Left ventricle myocardium inferior (tissue), 1 donor: ENCODE results near the gene COL23A1. TPM values are rescaled to one million over a fixed set of nuclear protein-coding genes. Genes with fewer than 3 reads are reported as not detected.

Experiments
- DNase-seq: peaks from one replicate; pipeline ENCODE4 v3.0.0-alpha.2; 2020
- H3K27ac ChIP-seq: fragments of 200-600 bp; replicated peaks from 2 replicates; pipeline ENCODE4 v1.8.0; 2021
- H3K27me3 ChIP-seq: fragments of 200-600 bp; 2 replicates; pipeline ENCODE4 v1.8.0; 2021; ENCODE audit warnings: low read depth
- H3K36me3 ChIP-seq: fragments of 200-600 bp; 2 replicates; pipeline ENCODE4 v1.8.0; 2021
- H3K4me1 ChIP-seq: fragments of 200-600 bp; 2 replicates; pipeline ENCODE4 v1.8.0; 2021
- H3K4me3 ChIP-seq: fragments of 200-600 bp; 2 replicates; pipeline ENCODE4 v1.8.0; 2021; ENCODE audit warnings: mild to moderate bottlenecking, moderate library complexity
- H3K9me3 ChIP-seq: fragments of 200-600 bp; replicated peaks from 2 replicates; pipeline ENCODE4 v1.8.0; 2021
- intact Hi-C: fragments of 100-400 bp; cut with micrococcal nuclease; formaldehyde crosslinking; loops from one replicate; pipeline ENCODE4 v1.11.0; 2022
- total RNA-seq: library from RNA; stranded (reverse); fragmentation: NEBNext Ultra II Directional; extraction: Animal tissue kit (Norgen Biotek cat#: 25700); gene quantifications from one replicate; pipeline ENCODE4 v1.2.1, GENCODE V29; 2021
- TF ChIP-seq, protein P1 (sequence below): fragments of 200-600 bp; IDR thresholded peaks from 2 replicates; pipeline ENCODE4 v1.8.0; 2021; ENCODE audit warnings: antibody characterized with exemption, mild to moderate bottlenecking, borderline replicate concordance
- donor health status: DM: no; HTN: yes; CAD: no; lungs with severe emphysema.

The COL23A1 gene
- total RNA-seq, 1 donor from 2014 or later: 27.4 TPM

DNA sequence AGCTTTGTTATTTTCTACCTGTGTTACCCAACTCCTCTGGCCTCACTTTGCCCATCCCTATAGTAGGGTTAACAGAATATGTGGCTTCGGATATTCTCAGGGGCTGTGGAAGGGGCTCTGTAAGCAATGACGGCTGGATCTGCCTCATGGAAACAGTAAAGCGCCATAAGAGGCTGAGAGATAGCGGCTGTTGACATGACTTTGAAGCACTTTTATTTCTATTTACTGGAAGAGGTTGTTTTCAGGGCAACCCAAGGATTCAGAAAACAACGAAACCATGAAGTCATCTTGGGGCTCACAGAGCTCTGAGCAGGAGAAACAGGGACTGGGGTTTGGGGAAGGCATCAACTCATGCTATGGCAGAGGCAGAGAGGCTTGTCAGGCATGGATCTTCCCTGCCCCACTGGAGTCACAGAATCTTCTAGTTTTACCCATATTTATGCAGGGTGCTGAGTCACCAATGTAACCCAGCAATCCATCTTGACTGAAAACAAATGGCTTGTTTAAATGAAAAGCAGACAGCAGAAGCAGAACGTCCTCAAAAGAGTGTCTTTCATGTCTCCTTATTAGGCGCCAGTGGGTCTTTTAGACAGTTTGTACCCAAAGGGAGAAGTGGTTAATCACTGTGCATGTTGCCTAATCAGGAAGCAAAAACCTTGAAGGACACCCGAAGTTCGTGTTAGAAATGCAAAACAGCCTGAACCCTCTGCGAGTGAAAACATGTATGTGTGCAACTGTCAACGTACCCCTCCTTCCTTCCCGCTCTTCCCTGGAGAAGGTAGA is 113.0 kb downstream of the COL23A1 start:
- Histone ChIP-seq H3K9me3 (peaks cover 7% of the 10 kb centered on the region), H3K4me3 (no peak overlapping the region), H3K36me3 (no peaks in the 10 kb centered on the region), H3K4me1 (no peaks in the 10 kb centered on the region), H3K27ac (no peak overlapping the region), H3K27me3 (no peaks in the 10 kb centered on the region)
- TF ChIP-seq, protein P1, sequence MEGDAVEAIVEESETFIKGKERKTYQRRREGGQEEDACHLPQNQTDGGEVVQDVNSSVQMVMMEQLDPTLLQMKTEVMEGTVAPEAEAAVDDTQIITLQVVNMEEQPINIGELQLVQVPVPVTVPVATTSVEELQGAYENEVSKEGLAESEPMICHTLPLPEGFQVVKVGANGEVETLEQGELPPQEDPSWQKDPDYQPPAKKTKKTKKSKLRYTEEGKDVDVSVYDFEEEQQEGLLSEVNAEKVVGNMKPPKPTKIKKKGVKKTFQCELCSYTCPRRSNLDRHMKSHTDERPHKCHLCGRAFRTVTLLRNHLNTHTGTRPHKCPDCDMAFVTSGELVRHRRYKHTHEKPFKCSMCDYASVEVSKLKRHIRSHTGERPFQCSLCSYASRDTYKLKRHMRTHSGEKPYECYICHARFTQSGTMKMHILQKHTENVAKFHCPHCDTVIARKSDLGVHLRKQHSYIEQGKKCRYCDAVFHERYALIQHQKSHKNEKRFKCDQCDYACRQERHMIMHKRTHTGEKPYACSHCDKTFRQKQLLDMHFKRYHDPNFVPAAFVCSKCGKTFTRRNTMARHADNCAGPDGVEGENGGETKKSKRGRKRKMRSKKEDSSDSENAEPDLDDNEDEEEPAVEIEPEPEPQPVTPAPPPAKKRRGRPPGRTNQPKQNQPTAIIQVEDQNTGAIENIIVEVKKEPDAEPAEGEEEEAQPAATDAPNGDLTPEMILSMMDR: no peak
- intact Hi-C loops: no loop called here
- DNase-seq: no peak

DNA sequence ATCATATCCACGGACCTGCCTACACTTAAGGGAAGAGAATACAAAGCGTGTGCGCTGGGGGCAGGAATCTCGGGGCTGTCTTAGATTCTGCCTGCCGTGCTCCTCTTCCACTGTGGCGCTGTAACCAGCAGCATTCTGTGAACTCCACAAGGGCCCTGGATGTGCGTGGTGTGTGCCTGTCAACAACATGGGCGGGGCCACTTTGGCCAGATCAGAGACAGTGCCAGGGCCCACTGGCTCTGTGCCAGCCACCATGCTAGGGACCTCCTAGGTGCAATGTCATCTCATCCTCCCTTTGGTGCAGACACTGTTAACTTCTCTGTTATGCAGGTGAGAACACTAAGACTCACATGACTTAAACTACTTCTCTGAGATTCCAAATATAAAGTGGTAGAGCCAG is 113.7 kb downstream of the COL23A1 start:
- no peak for DNase-seq
- no peak overlapping the region for H3K4me3 ChIP-seq
- H3K27me3 ChIP-seq: no peaks in the 10 kb centered on the region
- no peaks in the 10 kb centered on the region for H3K4me1 ChIP-seq
- H3K27ac ChIP-seq: no peak overlapping the region
- no peaks in the 10 kb centered on the region for H3K36me3 ChIP-seq
- peaks cover 7% of the 10 kb centered on the region for H3K9me3 ChIP-seq
- TF ChIP-seq, protein P1: no peak
- intact Hi-C loops: no loop called here

DNA sequence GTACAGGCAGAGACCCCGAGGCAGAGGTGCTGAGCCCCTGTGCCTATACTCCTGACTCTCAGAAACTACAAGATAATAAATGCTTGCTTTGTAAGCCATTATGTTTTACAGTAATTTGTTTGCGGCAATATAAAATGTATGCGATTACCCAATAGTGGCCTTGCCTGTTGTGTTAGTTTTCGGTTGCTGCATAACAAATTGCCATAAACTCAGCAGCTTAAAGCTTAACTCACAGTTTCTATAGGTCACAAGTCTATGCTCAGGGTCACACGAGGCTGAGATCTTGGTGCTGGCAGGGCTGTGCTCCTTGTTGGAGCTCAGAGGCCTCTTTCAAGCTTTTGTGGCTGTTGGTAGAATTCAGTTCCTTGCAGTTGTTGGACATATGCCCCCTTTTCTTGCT is 114.8 kb downstream of the COL23A1 start:
- H3K4me3 ChIP-seq: no peak overlapping the region
- no peaks in the 10 kb centered on the region for H3K27me3 ChIP-seq
- intact Hi-C loops: no loop called here
- H3K9me3 ChIP-seq: peaks cover 7% of the 10 kb centered on the region
- no peak overlapping the region for H3K27ac ChIP-seq
- DNase-seq: no peak
- no peaks in the 10 kb centered on the region for H3K4me1 ChIP-seq
- no peaks in the 10 kb centered on the region for H3K36me3 ChIP-seq
- TF ChIP-seq, protein P1: no peak

DNA sequence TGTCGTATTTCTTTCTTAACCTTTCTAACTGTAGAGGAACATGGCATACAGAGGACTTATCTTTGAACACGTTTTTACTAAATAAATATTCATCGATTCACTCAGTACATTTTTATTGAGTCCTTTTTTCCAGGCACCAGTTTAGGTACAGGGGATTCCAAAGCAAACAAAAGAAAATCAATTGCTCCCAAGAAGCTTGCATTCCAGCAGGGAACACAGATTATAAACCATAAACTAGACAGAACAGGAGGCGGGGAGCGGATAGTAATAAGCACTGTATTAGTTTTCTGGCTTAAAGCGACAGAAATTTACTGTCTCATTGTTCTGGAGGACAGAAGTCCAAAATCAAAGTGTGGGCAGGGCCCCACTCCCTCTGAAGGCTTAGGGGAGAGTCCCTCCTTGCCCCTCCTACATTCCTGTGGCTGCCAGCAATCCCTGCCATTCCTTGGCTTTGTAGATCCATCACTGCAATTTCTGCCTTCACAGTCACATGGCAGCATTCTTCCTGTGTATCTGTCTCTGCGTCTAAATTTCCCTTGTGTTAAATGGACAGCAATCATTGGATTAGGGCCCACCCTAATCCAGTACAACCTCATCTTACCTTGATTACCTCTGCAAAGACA is 115.5 kb downstream of the COL23A1 start:
- H3K4me3 ChIP-seq: no peak overlapping the region
- DNase-seq: no peak
- TF ChIP-seq, protein P1: no peak
- H3K9me3 ChIP-seq: peaks cover 7% of the 10 kb centered on the region
- intact Hi-C loops: no loop called here
- no peaks in the 10 kb centered on the region for H3K36me3 ChIP-seq
- no peak overlapping the region for H3K27ac ChIP-seq
- no peaks in the 10 kb centered on the region for H3K27me3 ChIP-seq
- H3K4me1 ChIP-seq: no peaks in the 10 kb centered on the region

DNA sequence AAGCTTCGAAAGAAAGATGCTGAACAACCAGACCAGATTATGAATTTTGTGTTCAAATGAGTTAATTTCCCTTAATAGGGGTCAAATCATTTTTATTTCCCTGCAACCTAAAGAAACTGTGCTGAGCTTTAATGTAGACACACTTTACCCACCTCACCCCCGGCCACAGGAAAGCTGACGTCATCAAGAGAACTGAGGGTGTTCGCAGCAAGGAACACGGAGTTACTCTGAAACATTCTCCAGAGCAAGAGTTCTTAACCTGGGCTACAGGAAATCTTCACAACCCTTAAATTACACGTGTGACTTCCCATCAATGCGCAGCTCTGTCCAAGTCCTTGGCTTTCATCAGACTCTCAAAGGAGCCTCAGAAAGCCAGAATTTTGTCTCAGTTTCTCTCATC is 116.3 kb downstream of the COL23A1 start:
- Histone ChIP-seq H3K4me3 (no peak overlapping the region), H3K9me3 (peaks cover 7% of the 10 kb centered on the region), H3K27me3 (no peaks in the 10 kb centered on the region), H3K4me1 (no peaks in the 10 kb centered on the region), H3K27ac (no peak overlapping the region), H3K36me3 (no peaks in the 10 kb centered on the region)
- no peak for DNase-seq
- TF ChIP-seq, protein P1: no peak
- intact Hi-C loops: no loop called here
